ENCODE data around the gene TFCP2. TPM values are rescaled to one million over a fixed set of nuclear protein-coding genes. Genes with fewer than 3 reads are reported as not detected.
"Not testable (repeated sequence)": the region's sequence is repeated elsewhere in the genome, so short reads cannot be mapped to it uniquely, and the experiment has no call there.

The TFCP2 gene
- total and polyA plus RNA-seq, 7 donors, result 7.8 to 24.6 (median 16.4) TPM

- no peak overlapping the region for H3K27ac ChIP-seq
- peaks cover 0 to 2% of the 10 kb centered on the region in 2 donors for H3K36me3 ChIP-seq (ENCODE audit: insufficient read depth in 1 of 2, low read depth in 1 of 2)
- no peak for ATAC-seq
- TF ChIP-seq, protein P1, sequence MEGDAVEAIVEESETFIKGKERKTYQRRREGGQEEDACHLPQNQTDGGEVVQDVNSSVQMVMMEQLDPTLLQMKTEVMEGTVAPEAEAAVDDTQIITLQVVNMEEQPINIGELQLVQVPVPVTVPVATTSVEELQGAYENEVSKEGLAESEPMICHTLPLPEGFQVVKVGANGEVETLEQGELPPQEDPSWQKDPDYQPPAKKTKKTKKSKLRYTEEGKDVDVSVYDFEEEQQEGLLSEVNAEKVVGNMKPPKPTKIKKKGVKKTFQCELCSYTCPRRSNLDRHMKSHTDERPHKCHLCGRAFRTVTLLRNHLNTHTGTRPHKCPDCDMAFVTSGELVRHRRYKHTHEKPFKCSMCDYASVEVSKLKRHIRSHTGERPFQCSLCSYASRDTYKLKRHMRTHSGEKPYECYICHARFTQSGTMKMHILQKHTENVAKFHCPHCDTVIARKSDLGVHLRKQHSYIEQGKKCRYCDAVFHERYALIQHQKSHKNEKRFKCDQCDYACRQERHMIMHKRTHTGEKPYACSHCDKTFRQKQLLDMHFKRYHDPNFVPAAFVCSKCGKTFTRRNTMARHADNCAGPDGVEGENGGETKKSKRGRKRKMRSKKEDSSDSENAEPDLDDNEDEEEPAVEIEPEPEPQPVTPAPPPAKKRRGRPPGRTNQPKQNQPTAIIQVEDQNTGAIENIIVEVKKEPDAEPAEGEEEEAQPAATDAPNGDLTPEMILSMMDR (IDR thresholded peaks at IDR 0.05), result no peak
- intact Hi-C loops (cut with DNase I), result no loop called here
- no peaks in the 10 kb centered on the region for H3K9me3 ChIP-seq
- H3K4me3 ChIP-seq, result no peak overlapping the region
- DNase-seq, result no peak
- H3K27me3 ChIP-seq (ENCODE audit: insufficient read depth in 3 of 3, low read length in 2 of 3), result no peaks in the 10 kb centered on the region
- H3K4me1 ChIP-seq, result peaks cover 15% of the 10 kb centered on the region
- WGBS, 3 donors, result 80 to 84% (median 83%) methylated on average over 1 of the region's 1 CpG
These were observed 91.5 kb downstream of the TFCP2 start for GRCh38 chr12:51081421-51081820.

- Histone ChIP-seq H3K4me1 (peaks cover 27% of the 10 kb centered on the region), H3K9me3 (no peaks in the 10 kb centered on the region), H3K27ac (no peak overlapping the region), H3K27me3 (ENCODE audit: insufficient read depth in 3 of 3, low read length in 2 of 3) (no peaks in the 10 kb centered on the region), H3K36me3 (ENCODE audit: insufficient read depth in 1 of 2, low read depth in 1 of 2) (peaks cover 0 to 2% of the 10 kb centered on the region in 2 donors), H3K4me3 (no peak overlapping the region)
- ATAC-seq (no peak), DNase-seq (no peak)
- WGBS, 3 donors, result 47 to 50% (median 49%) methylated on average over 4 of the region's 4 CpGs
- TF ChIP-seq, protein P1 (IDR thresholded peaks at IDR 0.05), result no peak
- intact Hi-C loops (cut with DNase I), result no loop called here
These were observed 92.8 kb downstream of the TFCP2 start for GRCh38 chr12:51080136-51080535.

- WGBS, 3 donors, result 93 to 98% (median 96%) methylated on average over 6 of the region's 6 CpGs
- H3K27me3 ChIP-seq (ENCODE audit: insufficient read depth in 3 of 3, low read length in 2 of 3); H3K27ac ChIP-seq; DNase-seq; ATAC-seq; H3K4me3 ChIP-seq; H3K9me3 ChIP-seq; intact Hi-C loops (cut with DNase I); H3K36me3 ChIP-seq (ENCODE audit: insufficient read depth in 1 of 2, low read depth in 1 of 2): not testable (repeated sequence)
- H3K4me1 ChIP-seq, result peaks cover 27% of the 10 kb centered on the region
These were observed 94.1 kb downstream of the TFCP2 start for GRCh38 chr12:51078866-51079265.

DNA sequence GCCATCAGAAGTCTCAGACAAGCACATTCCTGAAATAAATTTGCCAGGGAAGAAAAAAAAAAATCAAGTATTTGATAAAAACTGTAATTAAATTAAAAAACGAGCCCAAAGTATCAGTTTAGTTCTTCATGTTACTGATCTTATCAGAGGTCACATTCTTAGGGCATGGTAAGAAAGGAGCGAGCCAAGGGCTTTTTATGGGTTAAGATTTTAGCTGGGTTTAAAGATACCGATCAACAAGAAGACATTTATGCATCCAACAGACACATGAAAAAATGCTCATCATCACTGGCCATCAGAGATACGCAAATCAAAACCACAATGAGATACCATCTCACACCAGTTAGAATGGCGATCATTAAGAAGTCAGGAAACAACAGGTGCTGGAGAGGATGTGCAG, 94.6 kb downstream of the TFCP2 start:
- H3K27me3 ChIP-seq (ENCODE audit: insufficient read depth in 3 of 3, low read length in 2 of 3); H3K36me3 ChIP-seq (ENCODE audit: insufficient read depth in 1 of 2, low read depth in 1 of 2); ATAC-seq; H3K4me3 ChIP-seq; DNase-seq; H3K9me3 ChIP-seq; H3K27ac ChIP-seq; intact Hi-C loops (cut with DNase I): not testable (repeated sequence)
- H3K4me1 ChIP-seq, result peaks cover 27% of the 10 kb centered on the region
- 79 to 82% (median 82%) methylated on average over 5 of the region's 5 CpGs for WGBS, 3 donors

GRCh38 chr12:51077930-51078329, 95.0 kb downstream of the TFCP2 start:
- DNase-seq (no peak), ATAC-seq (peak in 3 of 4 donors; percentile 39 to 60 (median 57))
- H3K4me3 ChIP-seq, result no peak overlapping the region
- H3K27me3 ChIP-seq (ENCODE audit: insufficient read depth in 3 of 3, low read length in 2 of 3), result no peaks in the 10 kb centered on the region
- intact Hi-C loops (cut with DNase I), result no loop called here
- 34 to 54% (median 45%) methylated on average over 5 of the region's 5 CpGs for WGBS, 3 donors
- peaks cover 2 to 13% of the 10 kb centered on the region in 2 donors for H3K36me3 ChIP-seq (ENCODE audit: insufficient read depth in 1 of 2, low read depth in 1 of 2)
- H3K9me3 ChIP-seq, result no peaks in the 10 kb centered on the region
- peaks cover 27% of the 10 kb centered on the region for H3K4me1 ChIP-seq
- TF ChIP-seq, protein P1 (IDR thresholded peaks at IDR 0.05), result no peak
- no peak overlapping the region for H3K27ac ChIP-seq

Measured in psoas muscle (tissue), 8 donors.